HepG2 (cell line): Measurements from ENCODE around the gene SRPK3. TPM values are rescaled to one million over a fixed set of nuclear protein-coding genes. Genes with fewer than 3 reads are reported as not detected.

Experiments used
- ATAC-seq: fragments of 200-7000 bp; cut with Tn5 transposase; 3 replicates; pipeline ENCODE4 v1.9.1; 2020; ENCODE audit warnings: mild to moderate bottlenecking, moderate library complexity
- BruUV-seq: library from RNA; stranded (reverse); fragments of 400-500 nt; replicated peaks from 2 replicates; lab custom pipeline; 2021; lab: Mats Ljungman, UMichigan
- CTCF ChIA-PET: fragments of 300-600 bp; formaldehyde crosslinking; extraction: SDS; loops from one replicate; lab custom pipeline; 2021; ENCODE audit warnings: low total read pairs, inconsistent platforms, low intra/inter-chr PET ratio; lab: Yijun Ruan, JAX
- POLR2A ChIA-PET: fragments of 350-600 bp; sonication (Branson Sonifier 250); formaldehyde crosslinking; loops from one replicate; lab custom pipeline; 2020; ENCODE audit warnings: antibody characterized with exemption, inconsistent platforms; lab: Yijun Ruan, JAX
- DNase-seq: peaks from one replicate; pipeline ENCODE4 v3.0.0-alpha.2; 2015; ENCODE audit warnings: low spot score
- FAIRE-seq: peaks from 3 replicates; lab custom pipeline; 2011; peaks lifted over from hg19 to GRCh38; lab: Jason Lieb, UNC
- H2AFZ ChIP-seq: one replicate; pipeline ENCODE4 v1.6.1; 2011; ENCODE audit warnings: low read length, inconsistent platforms
- H3K27ac ChIP-seq: fragments of 300-600 bp; 3 replicates; pipeline ENCODE4 v1.8.0; 2011; ENCODE audit warnings: mixed run types, mild to moderate bottlenecking, mixed read lengths, low read length, inconsistent platforms; ENCODE audit not compliant: insufficient read depth; ENCODE audit errors: extremely low read length
- H3K27me3 ChIP-seq, 2 experiments: fragments of 200-600 bp in 1 of 2; 2 replicates in 1 of 2; 3 replicates in 1 of 2; pipeline versions ENCODE4 v1.6.0 to v1.8.0; 2011; ENCODE audit warnings: low read length in 2 of 2, mild to moderate bottlenecking in 2 of 2, moderate library complexity in 2 of 2, inconsistent platforms in 1 of 2; ENCODE audit not compliant: insufficient read depth in 2 of 2, control insufficient read depth in 1 of 2
- H3K36me3 ChIP-seq, 2 experiments: fragments of 200-600 bp in 1 of 2; replicated peaks in 1 of 2; 2 replicates in 1 of 2; 3 replicates in 1 of 2; pipeline versions ENCODE4 v1.5.1 to v1.8.0; 2011; ENCODE audit warnings: low read length in 2 of 2, inconsistent platforms in 1 of 2; ENCODE audit not compliant: insufficient read depth in 2 of 2, control insufficient read depth in 1 of 2
- H3K4me1 ChIP-seq: 2 replicates; pipeline ENCODE4 v1.5.1; 2012; ENCODE audit warnings: low read length, inconsistent platforms; ENCODE audit not compliant: insufficient read depth
- H3K4me2 ChIP-seq: 2 replicates; pipeline ENCODE4 v1.6.0; 2011; ENCODE audit warnings: low read depth, low read length, inconsistent platforms
- H3K4me3 ChIP-seq, 3 experiments: fragments of 200-600 bp in 1 of 3; sonication (generic), shearing (Covaris generic) in 1 of 3; replicated peaks in 1 of 3; 2 replicates each; pipeline ENCODE4 v1.5.1; 2011 to 2016; ENCODE audit warnings: low read length in 3 of 3, inconsistent platforms in 2 of 3, low read depth in 2 of 3, mild to moderate bottlenecking in 2 of 3, control low read depth in 1 of 3, mixed read lengths in 1 of 3; ENCODE audit not compliant: insufficient read depth in 1 of 3
- H3K79me2 ChIP-seq: one replicate; pipeline ENCODE4 v1.6.1; 2011; ENCODE audit warnings: low read length, inconsistent platforms; ENCODE audit not compliant: insufficient read depth
- H3K9ac ChIP-seq: 2 replicates; pipeline ENCODE4 v1.6.0; 2011; ENCODE audit warnings: mild to moderate bottlenecking, low read depth, low read length, inconsistent platforms; ENCODE audit not compliant: insufficient read depth
- H3K9me3 ChIP-seq: 2 replicates; pipeline ENCODE4 v1.5.1; 2012; ENCODE audit warnings: mild to moderate bottlenecking, low read length
- H4K20me1 ChIP-seq: 2 replicates; pipeline ENCODE4 v1.6.0; 2011; ENCODE audit warnings: inconsistent platforms, mild to moderate bottlenecking, low read length, moderate library complexity; ENCODE audit not compliant: insufficient read depth
- FOXA3 ChIP-seq: IDR thresholded peaks from 2 replicates; pipeline ENCODE4 v1.6.1; 2016; ENCODE audit warnings: missing genetic modification reagents, missing compliant biosample characterization
- GLMP ChIP-seq: sonication (generic); formaldehyde crosslinking; IDR thresholded peaks from 2 replicates; pipeline ENCODE4 v1.9.0; 2021; ENCODE audit warnings: missing genetic modification reagents, mild to moderate bottlenecking, borderline replicate concordance
- HIC2 ChIP-seq: sonication (generic); formaldehyde crosslinking; IDR thresholded peaks from 2 replicates; pipeline ENCODE4 v1.9.0; 2022; ENCODE audit warnings: low read depth, missing genetic modification reagents
- HNF1B ChIP-seq: sonication (generic); formaldehyde crosslinking; IDR thresholded peaks from 2 replicates; pipeline ENCODE4 v1.5.1; 2020; ENCODE audit warnings: mild to moderate bottlenecking, moderate library complexity, missing genetic modification reagents
- HNRNPK ChIP-seq: fragments of 200-400 bp; formaldehyde crosslinking; IDR thresholded peaks from 2 replicates; pipeline ENCODE4 v1.6.1; 2018; ENCODE audit warnings: low read length, low read depth, moderate library complexity, mild to moderate bottlenecking; ENCODE audit not compliant: poor library complexity, severe bottlenecking
- MBD4 ChIP-seq: IDR thresholded peaks from 2 replicates; pipeline ENCODE4 v1.6.1; 2012; ENCODE audit warnings: low read length, inconsistent platforms, borderline replicate concordance
- PHF21A ChIP-seq: sonication (generic); formaldehyde crosslinking; IDR thresholded peaks from 2 replicates; pipeline ENCODE4 v1.5.0; 2020; ENCODE audit warnings: mild to moderate bottlenecking, missing genetic modification reagents
- PITX1 ChIP-seq: sonication (generic); formaldehyde crosslinking; IDR thresholded peaks from 2 replicates; pipeline ENCODE4 v1.5.1; 2020; ENCODE audit warnings: mild to moderate bottlenecking, missing genetic modification reagents
- RAD21 ChIP-seq: fragments of 450-650 bp; formaldehyde crosslinking; IDR thresholded peaks from 2 replicates; pipeline ENCODE4 v1.5.0; 2020; ENCODE audit warnings: mild to moderate bottlenecking
- RBM39 ChIP-seq: fragments of 200-400 bp; formaldehyde crosslinking; IDR thresholded peaks from one replicate; pipeline ENCODE4 v1.6.1; 2018; ENCODE audit warnings: antibody characterized with exemption, mild to moderate bottlenecking, low read depth, low read length; ENCODE audit not compliant: poor library complexity, severe bottlenecking
- REPIN1 ChIP-seq: sonication (generic); formaldehyde crosslinking; IDR thresholded peaks from 2 replicates; pipeline ENCODE4 v1.8.0; 2022; ENCODE audit warnings: missing genetic modification reagents, low read depth, mild to moderate bottlenecking, borderline replicate concordance
- UBTF ChIP-seq: sonication (generic); formaldehyde crosslinking; IDR thresholded peaks from 2 replicates; pipeline ENCODE4 v1.4.0; 2020; ENCODE audit warnings: mild to moderate bottlenecking, missing genetic modification reagents
- ZFP36 ChIP-seq: fragments of 150-350 bp; IDR thresholded peaks from 2 replicates; pipeline ENCODE4 v1.6.1; 2018; ENCODE audit warnings: borderline replicate concordance, low read length, low read depth; ENCODE audit not compliant: partially characterized antibody
- ZNF12 ChIP-seq: sonication (generic); formaldehyde crosslinking; IDR thresholded peaks from 2 replicates; pipeline ENCODE4 v1.5.0; 2020; ENCODE audit warnings: missing genetic modification reagents
- ZNF672 ChIP-seq: sonication (generic); formaldehyde crosslinking; IDR thresholded peaks from 2 replicates; pipeline ENCODE4 v1.8.1; 2022; ENCODE audit warnings: missing genetic modification reagents
- WGBS: methylation state at CpG from one replicate; pipeline ENCODE4 v1.1.6; 2017; ENCODE audit warnings: low lambda C conversion rate; 5-methylcytosine and 5-hydroxymethylcytosine counted together
- in situ Hi-C: cut with HindIII; loops from 2 replicates; pipeline ENCODE4 v1.10.0; 2017; ENCODE audit warnings: low pct_unique_long_range_greater_than_20kb; ENCODE audit not compliant: extremely low pct_ligation_motif_present
- intact Hi-C: fragments of 100-400 bp; cut with micrococcal nuclease; formaldehyde crosslinking; loops from one replicate; pipeline ENCODE4 v1.10.0; 2022; ENCODE audit not compliant: unreplicated experiment
- polyA plus RNA-seq, 8 experiments: library from polyadenylated mRNA; depleted of rRNA in 3 of 8; stranded (reverse) in 7 of 8; unstranded in 1 of 8; fragments of >200 nt; fragmentation: Illumina TruSeq in 4 of 8; extraction: Trizol in 4 of 8; gene quantifications; 2 replicates each; pipeline versions ENCODE4 v1.2.1 to v1.2.3, GENCODE V29; 2011 to 2016; ENCODE audit warnings: low read depth in 4 of 8, missing spikeins in 1 of 8, mixed read lengths in 1 of 8; ENCODE audit not compliant: insufficient read depth in 1 of 8
- total RNA-seq, 5 experiments: library from RNA; depleted of rRNA; stranded (reverse); fragments of >200 nt; fragmentation: Illumina TruSeq; extraction: Trizol; gene quantifications; 2 replicates each; pipeline ENCODE4 v1.2.3, GENCODE V29; 2016; ENCODE audit warnings: low read depth in 1 of 5

Gene SRPK3
- total and polyA plus RNA-seq, 2 of the 13 experiments (the other 11 are each of a cell fraction or from before 2014, with no cell fraction given) = 0.22 to 0.30 TPM

- FAIRE-seq (no peak), DNase-seq (no peak), ATAC-seq (no peak)
- CTCF ChIA-PET = no interaction called here
- Histone ChIP-seq H3K9ac (no peak overlapping the region), H3K36me3 (no peaks in the 10 kb centered on the region), H3K27ac (no peak overlapping the region), H3K4me1 (no peaks in the 10 kb centered on the region), H2AFZ (no peak overlapping the region), H3K27me3 (peaks cover 3 to 27% of the 10 kb centered on the region in 2 experiments; a peak in 3 of 5 replicates), H3K9me3 (no peaks in the 10 kb centered on the region), H3K4me3 (no peak overlapping the region), H4K20me1 (no peaks in the 10 kb centered on the region), H3K4me2 (no peak overlapping the region), H3K79me2 (no peaks in the 10 kb centered on the region)
- in situ Hi-C loops (no loop called here), intact Hi-C loops (no loop called here)
- BruUV-seq = no TSS peak
- TF ChIP-seq ZFP36 (no peak), HNF1B (CRISPR knock-in tag) (no peak), UBTF (no peak), PHF21A (CRISPR knock-in tag) (no peak), RAD21 (CRISPR knock-in tag) (no peak), MBD4 (no peak), RBM39 (no peak), GLMP (CRISPR knock-in tag) (no peak), REPIN1 (CRISPR knock-in tag) (no peak), ZNF672 (no peak), HIC2 (CRISPR knock-in tag) (no peak), HNRNPK (no peak), FOXA3 (CRISPR knock-in tag) (no peak), ZNF12 (no peak), PITX1 (CRISPR knock-in tag) (no peak)
- WGBS = 0% methylated on average over 1 of the region's 34 CpGs
- POLR2A ChIA-PET = interaction anchor here (0.8 kb wide), 1 partner anchor 13 kb away, joined by 3 read pairs; no protein-coding TSS in a partner anchor
Observed at GRCh38 chrX:153804100-153804595, 23.3 kb downstream of the SRPK3 start.
